Eye (tissue), 1 donor: ENCODE data around the gene TTC4.
A peak's percentile ranks its signal among the peaks of the same experiment; 100 is the strongest.
"Not testable (repeated sequence)": the region's sequence is repeated elsewhere in the genome, so short reads cannot be mapped to it uniquely, and the experiment has no call there.

Experiments used
- DNase-seq: peaks from one replicate; pipeline ENCODE4 v3.0.0-alpha.2; 2015

TTC4 gene

GRCh38 chr1:54751426-54751825 is 35.8 kb downstream of the TTC4 start:
- no peak for DNase-seq

- no peak for DNase-seq
Observed at GRCh38 chr1:54754045-54754444, 38.4 kb downstream of the TTC4 start.

GRCh38 chr1:54754486-54755285 is 39.0 kb downstream of the TTC4 start:
- no peak for DNase-seq

GRCh38 chr1:54757833-54758232 is 42.2 kb downstream of the TTC4 start:
- DNase-seq = no peak

GRCh38 chr1:54758678-54759348 is 43.2 kb downstream of the TTC4 start:
- no peak for DNase-seq

- no peak for DNase-seq
Observed at GRCh38 chr1:54763816-54764132, 48.1 kb downstream of the TTC4 start.

GRCh38 chr1:54764133-54764921 is 48.7 kb downstream of the TTC4 start, which contains the start of gene PARS2:
TSS of gene PARS2 (minus strand) at chr1:54764523. CDS start at chr1:54759161, 5,362 bp downstream.
- DNase-seq = peak; percentile 100

- DNase-seq = no peak
Observed at GRCh38 chr1:54764922-54765561, 49.4 kb downstream of the TTC4 start.

GRCh38 chr1:54766726-54767125 is 51.1 kb downstream of the TTC4 start:
- DNase-seq = no peak

- DNase-seq = no peak
Observed at GRCh38 chr1:54767526-54767925, 51.9 kb downstream of the TTC4 start.

GRCh38 chr1:54768093-54768492 is 52.4 kb downstream of the TTC4 start:
- no peak for DNase-seq

- DNase-seq = no peak
Observed at GRCh38 chr1:54772951-54773350, 57.3 kb downstream of the TTC4 start.

- DNase-seq = peak; percentile 65
Observed at GRCh38 chr1:54774820-54775498, 59.3 kb downstream of the TTC4 start.

- DNase-seq = not testable (repeated sequence)
Observed at GRCh38 chr1:54775828-54776721, 60.4 kb downstream of the TTC4 start.

- no peak for DNase-seq
Observed at GRCh38 chr1:54777011-54777410, 61.4 kb downstream of the TTC4 start.

GRCh38 chr1:54777431-54777830 is 61.8 kb downstream of the TTC4 start:
- DNase-seq = no peak

- peak; percentile 67 for DNase-seq
Observed at GRCh38 chr1:54781023-54781723, 65.5 kb downstream of the TTC4 start.

- no peak for DNase-seq
Observed at GRCh38 chr1:54782156-54782555, 66.5 kb downstream of the TTC4 start.

GRCh38 chr1:54782588-54782987 is 66.9 kb downstream of the TTC4 start:
- no peak for DNase-seq

GRCh38 chr1:54784066-54784465 is 68.4 kb downstream of the TTC4 start:
- no peak for DNase-seq

- DNase-seq = no peak
Observed at GRCh38 chr1:54786778-54787177, 71.1 kb downstream of the TTC4 start.
